PC-9 (cell line): ENCODE results near the gene ARHGEF3. TPM values are rescaled to one million over a fixed set of nuclear protein-coding genes. Genes with fewer than 3 reads are reported as not detected.

Experiments used
- BruUV-seq: library from RNA; stranded (reverse); fragments of 400-500 nt; replicated peaks from 2 replicates; lab custom pipeline; 2021; lab: Mats Ljungman, UMichigan
- CTCF ChIA-PET: fragments of 300-600 bp; sonication (Branson Sonifier 250); formaldehyde crosslinking; loops from one replicate; lab custom pipeline; 2022; ENCODE audit warnings: antibody characterized with exemption; lab: Charles Lee
- POLR2A ChIA-PET: fragments of 300-600 bp; sonication (Branson Sonifier 250); formaldehyde crosslinking; loops from one replicate; lab custom pipeline; 2022; ENCODE audit warnings: antibody characterized with exemption; ENCODE audit not compliant: unreplicated experiment; lab: Charles Lee
- DNase-seq, 2 experiments: peaks; one replicate each; pipeline versions ENCODE4 v3.0.0 to v3.0.0-alpha.2; 2015 to 2022; ENCODE audit warnings: mixed read lengths in 1 of 2
- H2AFZ ChIP-seq: fragments of 200-600 bp; sonication (generic); 2 replicates; pipeline ENCODE4 v1.8.1; 2017; ENCODE audit warnings: antibody characterized with exemption
- H3F3A ChIP-seq: fragments of 200-600 bp; sonication (generic); 2 replicates; pipeline ENCODE4 v1.8.1; 2017; ENCODE audit warnings: antibody characterized with exemption, mild to moderate bottlenecking, low read depth; ENCODE audit not compliant: insufficient read depth
- H3K27ac ChIP-seq: fragments of 200-600 bp; sonication (generic); 2 replicates; pipeline ENCODE4 v1.6.1; 2016; ENCODE audit warnings: mixed run types
- H3K27me3 ChIP-seq: fragments of 200-600 bp; sonication (generic); 2 replicates; pipeline ENCODE4 v1.6.1; 2016; ENCODE audit warnings: low read depth, mixed run types; ENCODE audit not compliant: insufficient read depth
- H3K36me3 ChIP-seq: fragments of 200-600 bp; sonication (generic); 2 replicates; pipeline ENCODE4 v1.6.1; 2016; ENCODE audit warnings: low read depth, mixed run types
- H3K4me1 ChIP-seq: fragments of 200-600 bp; sonication (generic); replicated peaks from 2 replicates; pipeline ENCODE4 v1.6.1; 2016; ENCODE audit warnings: mixed run types; ENCODE audit not compliant: insufficient read depth
- H3K4me2 ChIP-seq: fragments of 200-600 bp; sonication (generic); 2 replicates; pipeline ENCODE4 v1.6.1; 2017; ENCODE audit warnings: mixed run types
- H3K4me3 ChIP-seq: fragments of 200-600 bp; sonication (generic); 2 replicates; pipeline ENCODE4 v1.6.1; 2016; ENCODE audit warnings: mixed run types
- H3K79me2 ChIP-seq: fragments of 200-600 bp; sonication (generic); 2 replicates; pipeline ENCODE4 v1.6.1; 2017; ENCODE audit warnings: low read depth, mixed run types
- H3K9me2 ChIP-seq: fragments of 200-600 bp; sonication (generic); 2 replicates; pipeline ENCODE4 v1.8.1; 2017; ENCODE audit warnings: mild to moderate bottlenecking; ENCODE audit not compliant: insufficient read depth
- H3K9me3 ChIP-seq: fragments of 200-600 bp; sonication (generic); 2 replicates; pipeline ENCODE4 v1.8.1; 2016; ENCODE audit warnings: low read depth; ENCODE audit not compliant: insufficient read depth
- H4K20me1 ChIP-seq: fragments of 200-600 bp; sonication (generic); 2 replicates; pipeline ENCODE4 v1.8.1; 2017; ENCODE audit not compliant: insufficient read depth
- EZH2 ChIP-seq: fragments of 200-600 bp; sonication (generic); IDR thresholded peaks from 2 replicates; pipeline ENCODE4 v1.8.0; 2017; ENCODE audit warnings: antibody characterized with exemption, low read depth
- intact Hi-C: fragments of 100-400 bp; cut with micrococcal nuclease; formaldehyde crosslinking; loops from one replicate; pipeline ENCODE4 v1.10.0; 2022; ENCODE audit not compliant: unreplicated experiment
- total RNA-seq: library from RNA; stranded (reverse); gene quantifications from 2 replicates; pipeline ENCODE4 v1.2.3, GENCODE V29; 2021
- TF ChIP-seq, protein P1 (sequence below): fragments of 200-600 bp; sonication (generic); conservative IDR thresholded peaks from 2 replicates; pipeline ENCODE4 v1.6.1; 2017; ENCODE audit warnings: mixed run types, antibody characterized with exemption, mild to moderate bottlenecking, moderate library complexity

ARHGEF3 gene
- total RNA-seq, 1 experiment from 2014 or later = 49.2 TPM

DNA sequence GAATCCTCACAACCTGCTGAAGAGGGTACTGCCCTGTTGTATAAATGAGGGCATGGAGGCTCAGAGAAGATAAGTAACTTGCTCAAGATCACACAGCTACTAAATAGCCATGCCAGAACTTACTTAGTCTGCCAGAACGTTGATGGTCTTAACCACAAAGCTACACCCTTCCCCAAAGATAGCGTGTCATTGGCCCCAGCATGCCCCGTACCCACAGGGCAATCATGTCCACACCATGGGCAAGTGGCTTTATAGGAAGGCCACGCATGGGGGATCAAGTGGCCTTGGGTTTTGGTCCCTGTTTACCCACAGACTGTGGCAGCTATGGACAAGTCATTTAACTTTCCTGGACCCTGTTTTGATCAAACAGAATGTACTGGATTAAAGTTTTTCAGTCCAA, 15.9 kb upstream of the ARHGEF3 start:
- CTCF ChIA-PET = no interaction called here
- Histone ChIP-seq H3K4me1 (peaks cover 33% of the 10 kb centered on the region), H3K36me3 (no peaks in the 10 kb centered on the region), H3K9me2 (no peaks in the 10 kb centered on the region), H3K79me2 (peaks cover 9% of the 10 kb centered on the region), H3K9me3 (no peaks in the 10 kb centered on the region), H4K20me1 (no peaks in the 10 kb centered on the region; the same call in 1 of the 2 replicates), H3K4me3 (no peak overlapping the region), H3K4me2 (no peak overlapping the region), H3F3A (peaks cover 22% of the 10 kb centered on the region), H2AFZ (no peak overlapping the region), H3K27me3 (no peaks in the 10 kb centered on the region), H3K27ac (no peak overlapping the region)
- POLR2A ChIA-PET = no interaction called here
- intact Hi-C loops = no loop called here
- no peak for DNase-seq
- no TSS peak for BruUV-seq
- TF ChIP-seq EZH2 = no peak
- TF ChIP-seq, protein P1, sequence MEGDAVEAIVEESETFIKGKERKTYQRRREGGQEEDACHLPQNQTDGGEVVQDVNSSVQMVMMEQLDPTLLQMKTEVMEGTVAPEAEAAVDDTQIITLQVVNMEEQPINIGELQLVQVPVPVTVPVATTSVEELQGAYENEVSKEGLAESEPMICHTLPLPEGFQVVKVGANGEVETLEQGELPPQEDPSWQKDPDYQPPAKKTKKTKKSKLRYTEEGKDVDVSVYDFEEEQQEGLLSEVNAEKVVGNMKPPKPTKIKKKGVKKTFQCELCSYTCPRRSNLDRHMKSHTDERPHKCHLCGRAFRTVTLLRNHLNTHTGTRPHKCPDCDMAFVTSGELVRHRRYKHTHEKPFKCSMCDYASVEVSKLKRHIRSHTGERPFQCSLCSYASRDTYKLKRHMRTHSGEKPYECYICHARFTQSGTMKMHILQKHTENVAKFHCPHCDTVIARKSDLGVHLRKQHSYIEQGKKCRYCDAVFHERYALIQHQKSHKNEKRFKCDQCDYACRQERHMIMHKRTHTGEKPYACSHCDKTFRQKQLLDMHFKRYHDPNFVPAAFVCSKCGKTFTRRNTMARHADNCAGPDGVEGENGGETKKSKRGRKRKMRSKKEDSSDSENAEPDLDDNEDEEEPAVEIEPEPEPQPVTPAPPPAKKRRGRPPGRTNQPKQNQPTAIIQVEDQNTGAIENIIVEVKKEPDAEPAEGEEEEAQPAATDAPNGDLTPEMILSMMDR = no peak

DNA sequence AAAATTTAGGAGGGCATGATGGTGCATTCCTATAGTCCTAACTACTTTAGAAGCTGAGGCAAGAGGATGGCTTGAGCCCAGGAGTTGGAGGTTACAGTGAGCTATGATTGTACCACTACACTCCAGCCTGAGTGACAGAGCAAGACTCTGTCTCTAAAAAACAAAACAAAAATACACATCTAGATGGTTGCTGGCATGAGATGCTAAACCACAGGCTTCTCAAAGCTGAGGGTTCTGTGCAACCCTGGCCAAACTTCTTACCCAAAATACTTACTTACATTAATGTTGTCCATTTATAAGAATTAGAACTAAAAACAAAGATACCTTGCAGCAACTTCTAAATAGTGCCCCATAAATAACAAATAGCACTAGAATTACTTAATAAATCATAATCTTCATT, 14.3 kb upstream of the ARHGEF3 start:
- DNase-seq = no peak

DNA sequence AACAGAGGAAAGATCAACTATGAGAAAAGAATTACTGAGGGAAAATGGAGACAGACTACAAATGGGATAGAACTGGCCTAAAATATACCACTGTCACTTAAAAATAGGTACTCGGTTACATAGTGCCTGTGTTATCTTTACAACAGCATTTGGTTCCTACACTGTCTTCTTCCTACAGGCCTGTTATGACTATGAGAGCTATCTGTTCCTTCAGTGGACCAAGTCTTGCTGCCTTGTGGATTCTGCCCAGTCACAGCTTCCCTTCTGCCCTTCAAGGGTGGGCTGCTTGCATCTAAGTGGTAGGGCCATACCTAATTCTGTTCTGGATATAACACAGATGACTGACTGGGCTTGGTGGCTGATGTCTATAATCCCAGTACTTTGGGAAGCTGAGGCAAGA, 13.8 kb upstream of the ARHGEF3 start:
- H3K27me3 ChIP-seq = no peaks in the 10 kb centered on the region
- BruUV-seq = no TSS peak
- H2AFZ ChIP-seq = no peak overlapping the region
- H3K4me1 ChIP-seq = peaks cover 54% of the 10 kb centered on the region
- H3K9me2 ChIP-seq = no peaks in the 10 kb centered on the region
- H3K9me3 ChIP-seq = no peaks in the 10 kb centered on the region
- peaks cover 20% of the 10 kb centered on the region for H3K79me2 ChIP-seq
- TF ChIP-seq, protein P1 = no peak
- no peak for TF ChIP-seq EZH2
- intact Hi-C loops = no loop called here
- H3K4me2 ChIP-seq = no peak overlapping the region
- H3K27ac ChIP-seq = no peak overlapping the region
- DNase-seq = no peak
- no peak overlapping the region for H3K4me3 ChIP-seq
- peaks cover 42% of the 10 kb centered on the region for H3F3A ChIP-seq
- no peaks in the 10 kb centered on the region for H4K20me1 ChIP-seq
- H3K36me3 ChIP-seq = no peaks in the 10 kb centered on the region
- CTCF ChIA-PET = no interaction called here
- POLR2A ChIA-PET = interaction anchor here (0.6 kb wide), 1 partner anchor 179 kb away, joined by 5 read pairs; no protein-coding TSS in a partner anchor

More for the DNA sequence above, 14.3 kb upstream of the ARHGEF3 start:
- H3F3A ChIP-seq = peaks cover 37% of the 10 kb centered on the region
- no peak overlapping the region for H3K27ac ChIP-seq
- H4K20me1 ChIP-seq = no peaks in the 10 kb centered on the region
- H3K79me2 ChIP-seq = peaks cover 17% of the 10 kb centered on the region
- no peak overlapping the region for H2AFZ ChIP-seq
- no peaks in the 10 kb centered on the region for H3K9me3 ChIP-seq
- no peaks in the 10 kb centered on the region for H3K27me3 ChIP-seq
- H3K9me2 ChIP-seq = no peaks in the 10 kb centered on the region
- no peaks in the 10 kb centered on the region for H3K36me3 ChIP-seq
- H3K4me3 ChIP-seq = no peak overlapping the region
- no TSS peak for BruUV-seq
- CTCF ChIA-PET = no interaction called here
- POLR2A ChIA-PET = interaction anchor here (0.6 kb wide), 1 partner anchor 180 kb away, joined by 5 read pairs; no protein-coding TSS in a partner anchor
- H3K4me1 ChIP-seq = peaks cover 49% of the 10 kb centered on the region
- H3K4me2 ChIP-seq = no peak overlapping the region
- no peak for TF ChIP-seq EZH2
- TF ChIP-seq, protein P1 = no peak
- intact Hi-C loops = no loop called here
